GM15510 (cell line): ENCODE results near the gene EDIL3.

Experiments used
- POLR2A ChIP-seq: IDR thresholded peaks from 3 replicates; pipeline ENCODE4 v1.6.1; 2011; ENCODE audit warnings: borderline replicate concordance; ENCODE audit not compliant: insufficient read length; ENCODE audit errors: extremely low read depth

EDIL3 gene

GRCh38 chr5:84383816-84384603 is 670 bp downstream of the EDIL3 start:
- no peak for TF ChIP-seq POLR2A

GRCh38 chr5:84383296-84383815 is 1.3 kb downstream of the EDIL3 start:
- no peak for TF ChIP-seq POLR2A

GRCh38 chr5:84382363-84383295 is 2.1 kb downstream of the EDIL3 start:
- TF ChIP-seq POLR2A: no peak

GRCh38 chr5:84381502-84382362 is 2.9 kb downstream of the EDIL3 start:
- TF ChIP-seq POLR2A: no peak

- TF ChIP-seq POLR2A: no peak
These were observed 4.9 kb downstream of the EDIL3 start for GRCh38 chr5:84379749-84380148.

GRCh38 chr5:84378961-84379360 is 5.7 kb downstream of the EDIL3 start:
- TF ChIP-seq POLR2A: no peak

- no peak for TF ChIP-seq POLR2A
These were observed 6.3 kb downstream of the EDIL3 start for GRCh38 chr5:84378420-84378819.

- no peak for TF ChIP-seq POLR2A
These were observed 8.3 kb downstream of the EDIL3 start for GRCh38 chr5:84376346-84376745.

GRCh38 chr5:84374568-84374967 is 10.1 kb downstream of the EDIL3 start:
- TF ChIP-seq POLR2A: no peak

- TF ChIP-seq POLR2A: no peak
These were observed 11.2 kb downstream of the EDIL3 start for GRCh38 chr5:84373506-84373905.

GRCh38 chr5:84372066-84372695 is 12.5 kb downstream of the EDIL3 start:
- no peak for TF ChIP-seq POLR2A

- no peak for TF ChIP-seq POLR2A
These were observed 14.5 kb downstream of the EDIL3 start for GRCh38 chr5:84370176-84370575.

- no peak for TF ChIP-seq POLR2A
These were observed 20.6 kb downstream of the EDIL3 start for GRCh38 chr5:84364043-84364442.
